B cell (primary cell): ENCODE data around the gene BIN2. TPM values are rescaled to one million over a fixed set of nuclear protein-coding genes. Genes with fewer than 3 reads are reported as not detected.

Experiments
- ATAC-seq: fragments of 200-7000 bp; cut with Tn5 transposase; one replicate; pipeline ENCODE4 v1.10.0; 2021; ENCODE audit warnings: low read depth, mild to moderate bottlenecking, moderate number of reproducible peaks, moderate library complexity
- CTCF ChIA-PET: fragments of 350-600 bp; sonication (Branson Sonifier 250); formaldehyde crosslinking; loops from one replicate; lab custom pipeline; 2021; ENCODE audit warnings: antibody characterized with exemption, inconsistent platforms; lab: Charles Lee
- POLR2A ChIA-PET: fragments of 350-600 bp; sonication (Branson Sonifier 250); formaldehyde crosslinking; loops from one replicate; lab custom pipeline; 2021; ENCODE audit warnings: antibody characterized with exemption; lab: Charles Lee
- DNase-seq: peaks from one replicate; pipeline ENCODE4 v3.0.0; 2013
- H2AFZ ChIP-seq: 2 replicates; pipeline ENCODE4 v1.6.1; 2012; ENCODE audit warnings: mild to moderate bottlenecking, low read depth, low read length; ENCODE audit not compliant: insufficient read depth, poor library complexity, severe bottlenecking
- H3K27ac ChIP-seq, 2 donors: 1 replicate in 1 of 2; 2 replicates in 1 of 2; pipeline ENCODE4 v1.5.1; 2012 to 2013; ENCODE audit warnings: low read length in 2 of 2, mild to moderate bottlenecking in 2 of 2, moderate library complexity in 1 of 2
- H3K27me3 ChIP-seq, 4 experiments: fragments of 200-600 bp in 1 of 4; sonication (generic) in 1 of 4; replicated peaks in 1 of 4; 1 replicate in 2 of 4; 2 replicates in 2 of 4; pipeline versions ENCODE4 v1.6.1 to v1.7.0; 2013 to 2016; ENCODE audit warnings: low read length in 3 of 4, mild to moderate bottlenecking in 2 of 4, mixed read lengths in 1 of 4, moderate library complexity in 1 of 4; ENCODE audit not compliant: insufficient read depth in 4 of 4, control insufficient read depth in 3 of 4; ENCODE audit errors: control extremely low read depth in 1 of 4
- H3K36me3 ChIP-seq, 2 experiments: replicated peaks in 1 of 2; 1 replicate in 1 of 2; 2 replicates in 1 of 2; pipeline versions ENCODE4 v1.6.1 to v1.7.1; 2013; ENCODE audit warnings: low read length in 1 of 2; ENCODE audit not compliant: insufficient read depth in 2 of 2, control insufficient read depth in 1 of 2; ENCODE audit errors: control extremely low read depth in 1 of 2, extremely low read depth in 1 of 2
- H3K4me1 ChIP-seq, 2 donors: fragments of 200-600 bp in 1 of 2; sonication (generic) in 1 of 2; 1 replicate in 1 of 2; 2 replicates in 1 of 2; pipeline versions ENCODE4 v1.5.1 to v1.6.1; 2013 to 2017; ENCODE audit warnings: low read length in 2 of 2; ENCODE audit not compliant: control insufficient read depth in 2 of 2, insufficient read depth in 2 of 2
- H3K4me2 ChIP-seq: replicated peaks from 2 replicates; pipeline ENCODE3; 2012; ENCODE audit warnings: mild to moderate bottlenecking, low read depth, low read length; ENCODE audit not compliant: poor library complexity, severe bottlenecking
- H3K4me3 ChIP-seq, 5 experiments: fragments of 200-600 bp in 1 of 5; sonication (generic) in 1 of 5; 1 replicate in 3 of 5; 2 replicates in 2 of 5; pipeline versions ENCODE4 v1.5.1 to v1.7.0; 2011 to 2016; ENCODE audit warnings: low read length in 4 of 5, mild to moderate bottlenecking in 4 of 5, low read depth in 2 of 5, control low read depth in 1 of 5, moderate library complexity in 1 of 5; ENCODE audit not compliant: insufficient read depth in 1 of 5; ENCODE audit errors: control extremely low read depth in 1 of 5, extremely low read depth in 1 of 5
- H3K79me2 ChIP-seq: fragments of 200-600 bp; sonication (generic); one replicate; pipeline ENCODE4 v1.6.0; 2016; ENCODE audit warnings: low read length; ENCODE audit not compliant: control insufficient read depth, insufficient read depth
- H3K9ac ChIP-seq: fragments of 200-600 bp; sonication (generic); 2 replicates; pipeline ENCODE4 v1.6.1; 2017; ENCODE audit warnings: mild to moderate bottlenecking, low read length, moderate library complexity
- H3K9me3 ChIP-seq, 3 donors: one replicate each; pipeline versions ENCODE4 v1.6.1 to v1.7.1; 2013; ENCODE audit warnings: low read length in 2 of 3; ENCODE audit not compliant: control insufficient read depth in 2 of 3, insufficient read depth in 1 of 3; ENCODE audit errors: control extremely low read depth in 1 of 3
- H4K20me1 ChIP-seq: 2 replicates; pipeline ENCODE4 v1.6.0; 2012; ENCODE audit warnings: mild to moderate bottlenecking, low read length; ENCODE audit not compliant: insufficient read depth, control insufficient read depth, poor library complexity, severe bottlenecking
- H3K27ac Mint-ChIP-seq: one replicate; pipeline ENCODE4 v1.8.0; 2021; ENCODE audit warnings: mixed read lengths
- H3K27me3 Mint-ChIP-seq: one replicate; pipeline ENCODE4 v1.8.0; 2021; ENCODE audit warnings: mixed read lengths
- H3K4me1 Mint-ChIP-seq: one replicate; pipeline ENCODE4 v1.8.0; 2021; ENCODE audit warnings: mixed read lengths
- H3K4me3 Mint-ChIP-seq: one replicate; pipeline ENCODE4 v1.8.0; 2021; ENCODE audit warnings: mixed read lengths
- H3K9me3 Mint-ChIP-seq: one replicate; pipeline ENCODE4 v1.8.0; 2022; ENCODE audit warnings: mixed read lengths; ENCODE audit not compliant: insufficient read depth
- CTCF ChIP-seq: fragments of 200-600 bp; IDR thresholded peaks from one replicate; pipeline ENCODE4 v1.8.0; 2022; ENCODE audit warnings: antibody characterized with exemption, mild to moderate bottlenecking
- EZH2 ChIP-seq: IDR thresholded peaks from 2 replicates; pipeline ENCODE4 v1.6.1; 2012; ENCODE audit warnings: borderline replicate concordance, low read depth, mild to moderate bottlenecking, moderate library complexity, low read length; ENCODE audit not compliant: insufficient read depth, poor library complexity, severe bottlenecking
- WGBS: methylation state at CpG from one replicate; pipeline ENCODE4 v1.1.5; 2013; ENCODE audit warnings: missing lambda C conversion rate; ENCODE audit not compliant: insufficient coverage; 5-methylcytosine and 5-hydroxymethylcytosine counted together
- intact Hi-C: fragments of 100-400 bp; cut with micrococcal nuclease; formaldehyde crosslinking; loops from one replicate; pipeline ENCODE4 v1.10.0; 2022
- polyA plus RNA-seq: library from polyadenylated mRNA; depleted of rRNA; stranded (reverse); fragments of >200 nt; gene quantifications from 2 replicates; pipeline ENCODE4 v1.2.3, GENCODE V29; 2012
- total RNA-seq, 2 donors: library from RNA; stranded (reverse); fragments of 120-200 nt in 1 of 2; gene quantifications; 1 replicate in 1 of 2; 2 replicates in 1 of 2; pipeline versions ENCODE4 v1.2.3 to v1.2.4, GENCODE V29; 2013 to 2022

The BIN2 gene
- total and polyA plus RNA-seq, 2 donors (not counting 1 experiment from before 2014, with no cell fraction given), result 41.5 to 100 TPM

DNA sequence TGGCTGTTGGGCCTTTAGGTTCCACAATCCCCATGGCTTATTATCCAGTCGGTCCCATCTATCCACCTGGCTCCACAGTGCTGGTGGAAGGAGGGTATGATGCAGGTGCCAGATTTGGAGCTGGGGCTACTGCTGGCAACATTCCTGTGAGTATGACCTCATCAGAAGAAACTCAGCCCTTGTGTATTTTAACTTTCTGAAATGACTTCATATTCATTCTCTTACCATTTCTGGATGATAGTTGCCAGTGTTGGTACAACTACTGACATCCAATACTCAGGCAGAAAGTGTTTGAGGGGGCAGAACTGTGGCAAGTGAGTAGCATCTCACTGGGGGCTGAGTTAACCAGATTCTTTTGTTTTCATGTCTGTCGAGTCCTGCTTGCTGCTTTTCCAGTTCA, 83.0 kb downstream of the BIN2 start:
- Histone ChIP-seq H3K27ac (peak overlapping the region in 1 of 2 donors; percentile 15), H3K9ac (no peak overlapping the region), H3K79me2 (peaks cover 27% of the 10 kb centered on the region), H3K4me2 (peak overlapping the region; percentile 76), H2AFZ (no peak overlapping the region), H3K36me3 (peaks cover 2 to 53% of the 10 kb centered on the region in 2 experiments), H3K4me3 (no peak overlapping the region), H3K27me3 (no peaks in the 10 kb centered on the region), H3K4me1 (peaks cover 25 to 38% of the 10 kb centered on the region in 2 donors), H4K20me1 (peaks cover 45% of the 10 kb centered on the region), H3K9me3 (no peaks in the 10 kb centered on the region)
- peak overlapping the region; percentile 93 for H3K4me3 Mint-ChIP-seq
- ChIA-PET POLR2A (interaction anchor here (0.6 to 3.4 kb wide), 2 partner anchors 27 to 29 kb away, joined by 3 to 16 read pairs; partner anchors contain the start of gene SMAGP), CTCF (interaction anchor here (1.2 to 2.0 kb wide), 3 partner anchors 22 to 101 kb away, joined by 3 to 8 read pairs (median 5); partner anchors contain the start of gene POU6F1)
- TF ChIP-seq CTCF (no peak), EZH2 (no peak)
- intact Hi-C loops, result loop anchor here (10.0 kb wide), 1 partner anchor 476 kb away; the partner anchor contains the start of gene ATF1
- WGBS, result 80% methylated on average over 1 of the region's 2 CpGs
- H3K9me3 Mint-ChIP-seq, result no peaks in the 10 kb centered on the region
- peak overlapping the region; percentile 20 for H3K27ac Mint-ChIP-seq
- DNase-seq, result no peak
- H3K27me3 Mint-ChIP-seq, result no peaks in the 10 kb centered on the region
- ATAC-seq, result no peak
- peaks cover 49% of the 10 kb centered on the region for H3K4me1 Mint-ChIP-seq
